CD4-positive, alpha-beta T cell (primary cell): ENCODE measurements around the gene ST6GAL2. TPM values are rescaled to one million over a fixed set of nuclear protein-coding genes. Genes with fewer than 3 reads are reported as not detected.

Experiments
- ATAC-seq: fragments of 200-7000 bp; cut with Tn5 transposase; one replicate; pipeline ENCODE4 v1.10.0; 2022; ENCODE audit warnings: mild to moderate bottlenecking; ENCODE audit not compliant: poor library complexity
- CTCF ChIA-PET: fragments of 350-600 bp; sonication (Branson Sonifier 250); formaldehyde crosslinking; loops from one replicate; lab custom pipeline; 2021; ENCODE audit warnings: antibody characterized with exemption, inconsistent platforms; lab: Charles Lee
- POLR2A ChIA-PET: fragments of 350-600 bp; sonication (Branson Sonifier 250); formaldehyde crosslinking; loops from one replicate; lab custom pipeline; 2021; ENCODE audit warnings: antibody characterized with exemption, inconsistent platforms; lab: Charles Lee
- DNase-seq, 14 experiments: peaks; one replicate each; pipeline ENCODE4 v3.0.0-alpha.2; 2013 to 2020; ENCODE audit warnings: mixed read lengths in 2 of 14
- H3K27ac ChIP-seq, 2 donors: one replicate each; pipeline versions ENCODE4 v1.5.1 to v1.7.0; 2013; ENCODE audit warnings: low read length in 2 of 2, low read depth in 1 of 2, mild to moderate bottlenecking in 1 of 2
- H3K27me3 ChIP-seq, 2 experiments: 1 replicate in 1 of 2; 2 replicates in 1 of 2; pipeline versions ENCODE4 v1.6.1 to v1.7.0; 2013; ENCODE audit warnings: low read length in 2 of 2, control low read depth in 1 of 2, mild to moderate bottlenecking in 1 of 2, moderate library complexity in 1 of 2; ENCODE audit not compliant: insufficient read depth in 2 of 2, control insufficient read depth in 1 of 2
- H3K36me3 ChIP-seq: one replicate; pipeline ENCODE4 v1.6.1; 2013; ENCODE audit warnings: low read length, control low read depth; ENCODE audit not compliant: insufficient read depth
- H3K4me1 ChIP-seq: one replicate; pipeline ENCODE4 v1.6.1; 2013; ENCODE audit warnings: low read length, control low read depth; ENCODE audit not compliant: insufficient read depth
- H3K4me3 ChIP-seq: one replicate; pipeline ENCODE4 v1.5.1; 2013; ENCODE audit warnings: mild to moderate bottlenecking, low read length, moderate library complexity
- H3K9me3 ChIP-seq, 2 experiments: 1 replicate in 1 of 2; 2 replicates in 1 of 2; pipeline versions ENCODE4 v1.6.1 to v1.7.0; 2013; ENCODE audit warnings: low read length in 2 of 2, mild to moderate bottlenecking in 2 of 2, control low read depth in 1 of 2, moderate library complexity in 1 of 2; ENCODE audit not compliant: control insufficient read depth in 1 of 2, insufficient read depth in 1 of 2
- H3K27ac Mint-ChIP-seq: one replicate; pipeline ENCODE4 v1.8.0; 2020; ENCODE audit warnings: mixed read lengths
- H3K27me3 Mint-ChIP-seq: one replicate; pipeline ENCODE4 v1.8.0; 2021; ENCODE audit warnings: mixed read lengths
- H3K36me3 Mint-ChIP-seq: one replicate; pipeline ENCODE4 v1.8.0; 2021; ENCODE audit warnings: low read depth, mixed read lengths
- H3K4me1 Mint-ChIP-seq: one replicate; pipeline ENCODE4 v1.8.0; 2021; ENCODE audit warnings: low read depth, mixed read lengths
- H3K4me3 Mint-ChIP-seq: one replicate; pipeline ENCODE4 v1.8.0; 2020; ENCODE audit warnings: mild to moderate bottlenecking, mixed read lengths
- H3K9me3 Mint-ChIP-seq: one replicate; pipeline ENCODE4 v1.8.0; 2020; ENCODE audit warnings: mixed read lengths
- CTCF ChIP-seq: fragments of 200-600 bp; IDR thresholded peaks from one replicate; pipeline ENCODE4 v1.8.0; 2022; ENCODE audit warnings: antibody characterized with exemption, mild to moderate bottlenecking
- intact Hi-C, 2 experiments: fragments of 100-400 bp; cut with DNase I in 1 of 2; cut with micrococcal nuclease in 1 of 2; formaldehyde crosslinking; loops; one replicate each; pipeline versions ENCODE4 v1.15.1 to v1.9.0; 2023 to 2025; cut with DNase I, micrococcal nuclease
- total RNA-seq, 174 experiments: library from RNA in 2 of 174; stranded (reverse) in 2 of 174; gene quantifications; one replicate each; pipeline ENCODE4 v1.2.3 and lab custom pipeline; 2021 to 2026

Gene ST6GAL2
- total RNA-seq, 2 experiments from 2014 or later: not detected

- Histone ChIP-seq H3K27ac (no peak overlapping the region), H3K4me1 (no peaks in the 10 kb centered on the region), H3K27me3 (no peaks in the 10 kb centered on the region), H3K9me3 (no peaks in the 10 kb centered on the region), H3K36me3 (no peaks in the 10 kb centered on the region), H3K4me3 (no peak overlapping the region)
- ChIA-PET POLR2A (interaction anchor here (0.6 kb wide), 1 partner anchor 112 kb away, joined by 3 read pairs; no protein-coding TSS in a partner anchor), CTCF (no interaction called here)
- intact Hi-C loops: no loop called here
- no peak for TF ChIP-seq CTCF
- no peak overlapping the region for H3K27ac Mint-ChIP-seq
- H3K36me3 Mint-ChIP-seq: no peaks in the 10 kb centered on the region
- no peaks in the 10 kb centered on the region for H3K4me1 Mint-ChIP-seq
- ATAC-seq (no peak), DNase-seq (no peak)
- no peak overlapping the region for H3K4me3 Mint-ChIP-seq
- H3K9me3 Mint-ChIP-seq: peaks cover 6% of the 10 kb centered on the region
- no peaks in the 10 kb centered on the region for H3K27me3 Mint-ChIP-seq
Measured at GRCh38 chr2:106899786-106900530, 14.0 kb upstream of the ST6GAL2 start.

GRCh38 chr2:106894545-106894944 lies 8.6 kb upstream of the ST6GAL2 start:
- Histone ChIP-seq H3K27ac (no peak overlapping the region), H3K36me3 (no peaks in the 10 kb centered on the region), H3K9me3 (peaks cover 0 to 5% of the 10 kb centered on the region in 2 experiments), H3K4me1 (no peaks in the 10 kb centered on the region), H3K4me3 (no peak overlapping the region), H3K27me3 (no peaks in the 10 kb centered on the region)
- intact Hi-C loops: no loop called here
- no peak for TF ChIP-seq CTCF
- no peak for DNase-seq
- Mint-ChIP-seq H3K27me3 (peaks cover 17% of the 10 kb centered on the region), H3K27ac (no peak overlapping the region), H3K36me3 (no peaks in the 10 kb centered on the region), H3K4me3 (no peak overlapping the region), H3K4me1 (no peaks in the 10 kb centered on the region), H3K9me3 (no peaks in the 10 kb centered on the region)
- POLR2A ChIA-PET: no interaction called here
- no peak for ATAC-seq
- CTCF ChIA-PET: no interaction called here

GRCh38 chr2:106892048-106892447 lies 6.1 kb upstream of the ST6GAL2 start:
- Histone ChIP-seq H3K9me3 (peaks cover 0 to 11% of the 10 kb centered on the region in 2 experiments), H3K4me1 (no peaks in the 10 kb centered on the region), H3K4me3 (no peak overlapping the region), H3K27ac (no peak overlapping the region), H3K27me3 (peaks cover 7 to 9% of the 10 kb centered on the region in 2 experiments), H3K36me3 (no peaks in the 10 kb centered on the region)
- Mint-ChIP-seq H3K27me3 (peaks cover 21% of the 10 kb centered on the region), H3K9me3 (no peaks in the 10 kb centered on the region), H3K27ac (no peak overlapping the region), H3K36me3 (no peaks in the 10 kb centered on the region), H3K4me1 (no peaks in the 10 kb centered on the region), H3K4me3 (no peak overlapping the region)
- no peak for TF ChIP-seq CTCF
- ChIA-PET CTCF (no interaction called here), POLR2A (no interaction called here)
- DNase-seq: no peak
- intact Hi-C loops: no loop called here
- no peak for ATAC-seq
